ENCODE data around the gene SDC1. TPM values are rescaled to one million over a fixed set of nuclear protein-coding genes. Genes with fewer than 3 reads are reported as not detected.

Gene SDC1
- total RNA-seq, 1 donor from 2014 or later, result 11.1 TPM

DNA sequence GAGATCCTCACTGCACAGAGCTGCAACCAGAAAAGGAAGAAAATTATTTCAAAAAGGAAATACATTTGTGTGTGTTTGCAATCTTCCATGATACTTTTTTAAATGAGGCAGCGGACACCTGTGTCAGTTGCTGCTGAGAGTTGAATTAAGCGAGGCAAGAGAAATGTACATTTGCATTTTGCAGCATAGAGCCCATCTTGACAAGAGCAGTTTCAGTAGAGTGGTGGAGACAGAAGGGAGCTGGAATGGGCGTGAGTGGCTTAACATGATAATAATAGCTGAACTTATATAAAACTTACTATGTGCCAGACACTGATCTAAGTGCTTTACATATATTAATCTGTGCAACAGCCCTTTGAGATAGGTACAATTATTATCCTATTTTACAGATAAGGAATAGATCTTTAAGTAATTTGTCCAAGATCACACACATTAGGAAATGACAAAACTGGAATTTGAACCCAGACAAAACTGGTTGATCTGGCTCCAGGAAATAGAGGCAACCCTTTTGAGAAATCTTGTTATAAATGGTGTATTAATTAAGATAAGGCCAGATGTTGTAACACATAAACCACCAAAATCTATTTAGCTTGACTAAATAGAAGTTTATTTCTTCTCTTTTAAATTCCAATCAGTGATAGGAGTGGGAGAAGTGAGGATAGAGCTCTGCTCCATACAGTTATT lies 68.7 kb downstream of the SDC1 start:
- H3K4me3 Mint-ChIP-seq (ENCODE audit: unreplicated experiment), result no peak overlapping the region
- H3K27ac Mint-ChIP-seq (ENCODE audit: unreplicated experiment), result no peak overlapping the region
- no peak for DNase-seq (ENCODE audit: extremely low spot score, unreplicated experiment)
- H3K4me1 Mint-ChIP-seq (ENCODE audit: unreplicated experiment), result peaks cover 2% of the 10 kb centered on the region
- H3K9me3 Mint-ChIP-seq (ENCODE audit: unreplicated experiment), result peaks cover 15% of the 10 kb centered on the region
- H3K27me3 Mint-ChIP-seq (ENCODE audit: unreplicated experiment), result no peaks in the 10 kb centered on the region
- H3K36me3 Mint-ChIP-seq (ENCODE audit: unreplicated experiment), result peaks cover 2% of the 10 kb centered on the region
- TF ChIP-seq, protein P1, sequence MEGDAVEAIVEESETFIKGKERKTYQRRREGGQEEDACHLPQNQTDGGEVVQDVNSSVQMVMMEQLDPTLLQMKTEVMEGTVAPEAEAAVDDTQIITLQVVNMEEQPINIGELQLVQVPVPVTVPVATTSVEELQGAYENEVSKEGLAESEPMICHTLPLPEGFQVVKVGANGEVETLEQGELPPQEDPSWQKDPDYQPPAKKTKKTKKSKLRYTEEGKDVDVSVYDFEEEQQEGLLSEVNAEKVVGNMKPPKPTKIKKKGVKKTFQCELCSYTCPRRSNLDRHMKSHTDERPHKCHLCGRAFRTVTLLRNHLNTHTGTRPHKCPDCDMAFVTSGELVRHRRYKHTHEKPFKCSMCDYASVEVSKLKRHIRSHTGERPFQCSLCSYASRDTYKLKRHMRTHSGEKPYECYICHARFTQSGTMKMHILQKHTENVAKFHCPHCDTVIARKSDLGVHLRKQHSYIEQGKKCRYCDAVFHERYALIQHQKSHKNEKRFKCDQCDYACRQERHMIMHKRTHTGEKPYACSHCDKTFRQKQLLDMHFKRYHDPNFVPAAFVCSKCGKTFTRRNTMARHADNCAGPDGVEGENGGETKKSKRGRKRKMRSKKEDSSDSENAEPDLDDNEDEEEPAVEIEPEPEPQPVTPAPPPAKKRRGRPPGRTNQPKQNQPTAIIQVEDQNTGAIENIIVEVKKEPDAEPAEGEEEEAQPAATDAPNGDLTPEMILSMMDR (IDR thresholded peaks at IDR 0.05), result no peak

DNA sequence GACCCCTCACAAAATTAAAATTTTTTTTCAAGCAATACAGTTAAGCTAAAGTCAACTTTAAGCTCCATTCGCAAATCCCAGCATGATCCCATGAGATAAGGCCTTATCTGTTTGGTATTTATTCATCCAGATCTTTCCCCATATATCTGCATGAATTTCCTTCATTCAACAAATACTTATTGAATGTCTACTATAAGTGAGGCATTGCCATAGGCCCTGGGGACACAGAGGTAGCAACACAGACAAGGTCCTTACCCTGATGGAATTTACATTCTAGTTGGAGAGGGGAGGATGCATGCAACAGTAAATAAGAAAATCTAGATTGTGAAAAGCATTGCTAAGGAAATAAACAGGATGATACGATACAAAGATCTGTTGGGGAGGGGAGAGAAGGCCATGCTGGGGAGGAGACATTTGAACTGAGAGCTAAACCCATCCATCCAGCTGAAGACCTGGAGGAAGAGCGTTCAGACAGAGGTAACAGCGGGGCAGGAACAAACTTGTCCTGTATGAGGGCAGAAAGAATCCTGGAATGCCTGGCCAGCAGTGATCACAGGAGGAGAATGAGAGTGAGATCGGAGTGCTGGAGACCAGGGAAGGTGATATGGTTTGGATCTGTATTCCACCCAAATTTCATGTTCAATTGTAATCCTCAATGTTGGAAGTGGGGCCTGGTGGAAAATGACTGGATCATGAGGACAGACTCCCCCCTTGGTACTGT lies 71.6 kb downstream of the SDC1 start:
- Mint-ChIP-seq H3K27ac (ENCODE audit: unreplicated experiment) (no peak overlapping the region), H3K4me1 (ENCODE audit: unreplicated experiment) (peaks cover 28% of the 10 kb centered on the region), H3K27me3 (ENCODE audit: unreplicated experiment) (no peaks in the 10 kb centered on the region), H3K9me3 (ENCODE audit: unreplicated experiment) (no peaks in the 10 kb centered on the region), H3K4me3 (ENCODE audit: unreplicated experiment) (no peak overlapping the region), H3K36me3 (ENCODE audit: unreplicated experiment) (no peaks in the 10 kb centered on the region)
- DNase-seq (ENCODE audit: extremely low spot score, unreplicated experiment), result no peak
- TF ChIP-seq, protein P1 (IDR thresholded peaks at IDR 0.05), result no peak

DNA sequence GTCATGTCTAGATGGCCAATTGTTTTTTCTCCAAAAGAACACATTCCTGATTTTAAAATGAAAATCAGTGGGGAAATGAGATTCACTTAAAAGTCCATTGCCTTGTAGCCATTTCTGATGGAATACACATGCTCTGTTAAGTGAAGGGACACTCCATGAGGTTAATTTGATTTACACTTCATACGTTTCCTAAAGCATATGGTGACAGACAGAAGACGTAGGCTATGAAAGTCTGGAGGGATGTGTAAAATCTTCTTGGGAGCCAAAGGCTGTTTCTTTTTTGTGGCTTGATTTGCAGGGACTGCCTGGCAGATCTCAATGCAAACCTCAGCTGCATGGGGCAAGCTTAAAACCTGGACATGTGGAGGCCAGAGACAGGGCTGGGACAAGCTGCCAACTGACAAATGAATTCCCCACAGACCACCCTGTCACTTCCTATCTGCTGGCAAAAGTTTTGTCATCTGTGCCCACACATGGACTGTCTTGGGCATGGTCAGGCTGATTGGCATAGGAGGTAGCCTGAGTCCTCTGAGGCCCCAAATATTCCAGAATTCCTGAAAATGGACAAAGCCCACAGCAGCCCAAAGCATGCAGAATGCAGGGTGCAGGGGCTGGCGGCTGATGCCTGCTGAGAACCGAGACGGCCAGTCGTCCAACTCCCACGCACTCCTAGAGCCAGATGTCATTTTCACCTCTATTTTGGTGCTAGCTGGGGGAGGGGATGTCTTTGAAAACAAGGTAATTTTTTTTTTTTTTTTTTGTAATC lies 73.9 kb downstream of the SDC1 start:
- Mint-ChIP-seq H3K4me1 (ENCODE audit: unreplicated experiment) (peaks cover 33% of the 10 kb centered on the region), H3K9me3 (ENCODE audit: unreplicated experiment) (no peaks in the 10 kb centered on the region), H3K36me3 (ENCODE audit: unreplicated experiment) (no peaks in the 10 kb centered on the region), H3K4me3 (ENCODE audit: unreplicated experiment) (no peak overlapping the region), H3K27ac (ENCODE audit: unreplicated experiment) (no peak overlapping the region), H3K27me3 (ENCODE audit: unreplicated experiment) (no peaks in the 10 kb centered on the region)
- TF ChIP-seq, protein P1 (IDR thresholded peaks at IDR 0.05), result no peak
- DNase-seq (ENCODE audit: extremely low spot score, unreplicated experiment), result no peak

Other genes starting within 250 kb of the SDC1 start
- gene WDR35, start 235.0 kb downstream of the SDC1 start, total RNA-seq, result 11.0 and 11.4 TPM in 2 replicates
- gene MATN3, start 212.5 kb downstream of the SDC1 start, total RNA-seq, result 12.2 and 12.8 TPM in 2 replicates
- gene LAPTM4A, start 173.5 kb downstream of the SDC1 start, total RNA-seq, result 560 and 578 TPM in 2 replicates
- gene PUM2, start 125.7 kb upstream of the SDC1 start, total RNA-seq, result 82.2 and 86.4 TPM in 2 replicates
- gene RHOB, start 221.9 kb upstream of the SDC1 start, total RNA-seq, result 141 and 160 TPM in 2 replicates